Spleen (tissue), 11 donors: ENCODE measurements around the gene RBM20. TPM values are rescaled to one million over a fixed set of nuclear protein-coding genes. Genes with fewer than 3 reads are reported as not detected.

ENCODE experiments used
- DNase-seq: peaks from one replicate; pipeline ENCODE4 v3.0.0-alpha.2; 2020
- H3K27ac ChIP-seq, 8 donors: fragments of 200-600 bp; sonication (generic) in 7 of 8; 1 replicate in 4 of 8; 2 replicates in 4 of 8; pipeline versions ENCODE4 v1.5.0 to v1.8.0; 2016 to 2021; ENCODE audit warnings: inconsistent platforms in 4 of 8, mild to moderate bottlenecking in 4 of 8, moderate library complexity in 1 of 8
- H3K27me3 ChIP-seq, 7 donors: fragments of 200-600 bp; sonication (generic) in 6 of 7; replicated peaks in 1 of 7; 1 replicate in 4 of 7; 2 replicates in 3 of 7; pipeline versions ENCODE4 v1.5.0 to v1.8.0; 2016 to 2021; ENCODE audit warnings: inconsistent platforms in 3 of 7, mild to moderate bottlenecking in 1 of 7
- H3K36me3 ChIP-seq, 6 donors: fragments of 200-600 bp; sonication (generic) in 5 of 6; 1 replicate in 4 of 6; 2 replicates in 2 of 6; pipeline versions ENCODE4 v1.5.0 to v1.8.0; 2016 to 2021; ENCODE audit warnings: inconsistent platforms in 2 of 6
- H3K4me1 ChIP-seq, 6 donors: fragments of 200-600 bp; sonication (generic) in 5 of 6; 1 replicate in 3 of 6; 2 replicates in 3 of 6; pipeline versions ENCODE4 v1.5.0 to v1.8.0; 2016 to 2021; ENCODE audit warnings: inconsistent platforms in 3 of 6
- H3K4me3 ChIP-seq, 8 donors: fragments of 200-600 bp; sonication (generic) in 7 of 8; 1 replicate in 4 of 8; 2 replicates in 4 of 8; pipeline versions ENCODE4 v1.5.0 to v1.8.0; 2016 to 2021; ENCODE audit warnings: inconsistent platforms in 4 of 8, mild to moderate bottlenecking in 4 of 8, moderate library complexity in 2 of 8
- H3K9me3 ChIP-seq, 8 donors: fragments of 200-600 bp; sonication (generic) in 7 of 8; 1 replicate in 4 of 8; 2 replicates in 4 of 8; pipeline versions ENCODE4 v1.5.0 to v1.8.0; 2016 to 2021; ENCODE audit warnings: inconsistent platforms in 4 of 8
- CTCF ChIP-seq, 11 experiments: fragments of 200-600 bp in 7 of 11; fragments of 450-650 bp in 4 of 11; sonication (generic) in 4 of 11; IDR thresholded peaks in 8 of 11; conservative IDR thresholded peaks in 3 of 11; 1 replicate in 7 of 11; 2 replicates in 4 of 11; pipeline versions ENCODE4 v1.4.0 to v1.8.0; 2016 to 2021; ENCODE audit warnings: antibody characterized with exemption in 11 of 11, inconsistent platforms in 4 of 11, mild to moderate bottlenecking in 1 of 11
- POLR2A ChIP-seq, 3 donors: fragments of 450-650 bp; IDR thresholded peaks; one replicate each; pipeline ENCODE4 v1.5.1; 2017; ENCODE audit warnings: antibody characterized with exemption in 3 of 3, mild to moderate bottlenecking in 1 of 3
- POLR2AphosphoS5 ChIP-seq, 3 donors: sonication (generic); formaldehyde crosslinking; IDR thresholded peaks; one replicate each; pipeline ENCODE4 v1.5.1; 2017; ENCODE audit warnings: antibody characterized with exemption in 3 of 3
- WGBS, 5 donors: extraction: QIAGEN DNeasy Blood & Tissue Kit in 3 of 5; methylation state at CpG; one replicate each; pipeline versions ENCODE4 v1.1.5 to v1.1.7; 2013 to 2018; 5-methylcytosine and 5-hydroxymethylcytosine counted together
- intact Hi-C: fragments of 100-400 bp; cut with DNase I; formaldehyde crosslinking; loops from one replicate; pipeline ENCODE4 v1.15.0; 2023; ENCODE audit warnings: low total_unique reads
- polyA plus RNA-seq, 3 donors: library from polyadenylated mRNA; stranded (reverse); fragments of 200-250 nt; gene quantifications; one replicate each; pipeline ENCODE4 v1.2.1, GENCODE V29; 2013
- total RNA-seq, 7 donors: library from RNA; depleted of rRNA in 3 of 7; stranded (reverse); fragments of >200 nt in 3 of 7; fragmentation: NEBNext Ultra II Directional in 4 of 7; extraction: Animal tissue kit (Norgen Biotek cat#: 25700) in 4 of 7; gene quantifications; one replicate each; pipeline versions ENCODE4 v1.1.0 to v1.2.1, GENCODE V29; 2016 to 2021
- donor health status: healthy with polysubstance abuse.
- donor health status: DM: no; HTN: no; CAD: no; lungs with moderate emphysema.
- donor health status: DM: no; HTN: no; CAD: no.
- donor health status: Bipolar disorder and iron deficiency.
- donor health status: healthy.
- donor health status: DM: no; HTN: no; CAD: no.
- donor health status: DM: yes; HTN: yes; CAD: no.

RBM20 gene
- total and polyA plus RNA-seq, 10 donors = 0.04 to 0.72 (median 0.29) TPM; not detected in 1

GRCh38 chr10:110744782-110745181 is 100.6 kb downstream of the RBM20 start:
- TF ChIP-seq CTCF (IDR thresholded peaks at IDR 0.05 in 8 of 11, conservative IDR thresholded peaks at IDR 0.05 in 3 of 11) (no peak), POLR2AphosphoS5 (IDR thresholded peaks at IDR 0.05) (no peak), POLR2A (IDR thresholded peaks at IDR 0.05) (no peak)
- H3K9me3 ChIP-seq = peaks cover 0 to 13% (median 7%) of the 10 kb centered on the region in 8 donors
- H3K4me3 ChIP-seq = no peak overlapping the region
- WGBS, 5 donors = 36 to 48% (median 42%) methylated on average over 5 of the region's 5 CpGs
- H3K27ac ChIP-seq = no peak overlapping the region
- intact Hi-C loops = loop anchor here (5.0 kb wide), 1 partner anchor 148 kb away; no protein-coding TSS in a partner anchor
- peaks cover 0 to 27% (median 10%) of the 10 kb centered on the region in 6 donors for H3K4me1 ChIP-seq
- DNase-seq = no peak
- H3K36me3 ChIP-seq = no peaks in the 10 kb centered on the region
- H3K27me3 ChIP-seq = no peaks in the 10 kb centered on the region

- TF ChIP-seq CTCF (IDR thresholded peaks at IDR 0.05 in 8 of 11, conservative IDR thresholded peaks at IDR 0.05 in 3 of 11) (peak; percentile 45 to 91 (median 79)), POLR2AphosphoS5 (IDR thresholded peaks at IDR 0.05) (no peak)
- H3K4me3 ChIP-seq = no peak overlapping the region
- H3K27me3 ChIP-seq = no peaks in the 10 kb centered on the region
- no peaks in the 10 kb centered on the region for H3K36me3 ChIP-seq
- DNase-seq = no peak
- H3K9me3 ChIP-seq = peaks cover 0 to 13% (median 7%) of the 10 kb centered on the region in 8 donors
- intact Hi-C loops = loop anchor here (5.0 kb wide), 1 partner anchor 146 kb away; no protein-coding TSS in a partner anchor
- H3K4me1 ChIP-seq = peaks cover 0 to 27% (median 10%) of the 10 kb centered on the region in 6 donors
- no peak overlapping the region for H3K27ac ChIP-seq
- 2 to 12% (median 7%) methylated on average over 4 of the region's 4 CpGs for WGBS, 5 donors
Observed at GRCh38 chr10:110746254-110746826, 102.2 kb downstream of the RBM20 start.

GRCh38 chr10:110746969-110747608 is 103.0 kb downstream of the RBM20 start:
- Histone ChIP-seq H3K9me3 (peaks cover 0 to 13% (median 7%) of the 10 kb centered on the region in 8 donors), H3K27me3 (no peaks in the 10 kb centered on the region), H3K27ac (no peak overlapping the region), H3K4me3 (no peak overlapping the region), H3K36me3 (no peaks in the 10 kb centered on the region), H3K4me1 (peaks cover 0 to 27% (median 10%) of the 10 kb centered on the region in 6 donors)
- intact Hi-C loops = loop anchor here (5.0 kb wide), 1 partner anchor 145 kb away; no protein-coding TSS in a partner anchor
- TF ChIP-seq POLR2A (IDR thresholded peaks at IDR 0.05) = no peak
- TF ChIP-seq CTCF (IDR thresholded peaks at IDR 0.05 in 8 of 11, conservative IDR thresholded peaks at IDR 0.05 in 3 of 11) = no peak
- TF ChIP-seq POLR2AphosphoS5 (IDR thresholded peaks at IDR 0.05) = no peak
- 8 to 39% (median 15%) methylated on average over 1 of the region's 1 CpG for WGBS, 5 donors
- DNase-seq = no peak
